GM12878 (cell line): ENCODE results near the gene NFATC1. TPM values are rescaled to one million over a fixed set of nuclear protein-coding genes. Genes with fewer than 3 reads are reported as not detected.

Source experiments
- ATAC-seq: fragments of 200-7000 bp; cut with Tn5 transposase; 3 replicates; pipeline ENCODE4 v1.9.1; 2020; ENCODE audit warnings: mild to moderate bottlenecking, moderate library complexity
- BruUV-seq: library from RNA; stranded (reverse); fragments of 400-500 nt; replicated peaks from 2 replicates; lab custom pipeline; 2021; lab: Mats Ljungman, UMichigan
- CTCF ChIA-PET: fragments of 300-600 bp; sonication (Branson Sonifier 250); formaldehyde crosslinking; extraction: SDS; loops from one replicate; lab custom pipeline; 2021; ENCODE audit warnings: inconsistent platforms; lab: Yijun Ruan, JAX
- POLR2A ChIA-PET: fragments of 350-600 bp; formaldehyde crosslinking; extraction: SDS; loops from one replicate; lab custom pipeline; 2021; ENCODE audit warnings: inconsistent platforms; lab: Charles Lee
- RAD21 ChIA-PET: fragments of 300-600 bp; sonication (Branson Sonifier 250); formaldehyde crosslinking; loops from one replicate; lab custom pipeline; 2023; ENCODE audit warnings: antibody characterized with exemption; ENCODE audit not compliant: unreplicated experiment; lab: Charles Lee
- SMC1A ChIA-PET: fragments of 300-600 bp; sonication (Branson Sonifier 250); formaldehyde crosslinking; loops from one replicate; lab custom pipeline; 2023; ENCODE audit not compliant: unreplicated experiment, uncharacterized antibody; lab: Charles Lee
- DNase-seq: peaks from one replicate; pipeline ENCODE4 v3.0.0-alpha.2; 2011; ENCODE audit warnings: low read depth, low spot score
- FAIRE-seq: peaks from 3 replicates; lab custom pipeline; 2011; peaks lifted over from hg19 to GRCh38; lab: Jason Lieb, UNC
- H2AFZ ChIP-seq: 2 replicates; pipeline ENCODE4 v1.6.0; 2011; ENCODE audit warnings: low read depth, low read length, control low read depth; ENCODE audit not compliant: control insufficient read depth
- H3K27ac ChIP-seq: 2 replicates; pipeline ENCODE4 v1.5.1; 2011; ENCODE audit warnings: control low read depth; ENCODE audit not compliant: control insufficient read depth, insufficient read depth
- H3K27me3 ChIP-seq, 2 experiments: replicated peaks in 1 of 2; 2 replicates each; pipeline versions ENCODE4 v1.6.0 to v1.6.1; 2011; ENCODE audit warnings: low read length in 1 of 2; ENCODE audit not compliant: control insufficient read depth in 2 of 2, insufficient read depth in 2 of 2
- H3K36me3 ChIP-seq, 2 experiments: 2 replicates each; pipeline ENCODE4 v1.5.1; 2011; ENCODE audit warnings: low read length in 1 of 2; ENCODE audit not compliant: control insufficient read depth in 2 of 2, insufficient read depth in 2 of 2
- H3K4me1 ChIP-seq: 2 replicates; pipeline ENCODE4 v1.6.1; 2011; ENCODE audit warnings: mild to moderate bottlenecking, low read length, moderate library complexity, mixed read lengths; ENCODE audit not compliant: control insufficient read depth, insufficient read depth
- H3K4me2 ChIP-seq: 2 replicates; pipeline ENCODE4 v1.6.0; 2011; ENCODE audit warnings: control low read depth; ENCODE audit not compliant: control insufficient read depth, insufficient read depth
- H3K4me3 ChIP-seq: fragments of 200-600 bp; sonication (generic); 2 replicates; pipeline ENCODE4 v1.5.1; 2016
- H3K79me2 ChIP-seq: 2 replicates; pipeline ENCODE4 v1.6.0; 2011; ENCODE audit warnings: low read length; ENCODE audit not compliant: control insufficient read depth, insufficient read depth
- H3K9ac ChIP-seq: 2 replicates; pipeline ENCODE4 v1.8.0; 2011; ENCODE audit warnings: low read length, control low read depth, mixed read lengths; ENCODE audit not compliant: control insufficient read depth, insufficient read depth
- H3K9me3 ChIP-seq: replicated peaks from 3 replicates; pipeline ENCODE4 v1.5.1; 2011; ENCODE audit warnings: mild to moderate bottlenecking, low read length; ENCODE audit not compliant: control insufficient read depth, insufficient read depth
- H4K20me1 ChIP-seq: 2 replicates; pipeline ENCODE4 v1.6.0; 2011; ENCODE audit not compliant: control insufficient read depth, insufficient read depth
- IKZF1 ChIP-seq: fragments of 450-650 bp; conservative IDR thresholded peaks from 2 replicates; pipeline ENCODE4 v1.6.1; 2017; ENCODE audit warnings: antibody characterized with exemption, mild to moderate bottlenecking
- LARP7 ChIP-seq: fragments of 450-650 bp; IDR thresholded peaks from 2 replicates; pipeline ENCODE4 v1.6.1; 2017; ENCODE audit warnings: mild to moderate bottlenecking
- NRF1 ChIP-seq: conservative IDR thresholded peaks from 2 replicates; pipeline ENCODE4 v1.6.1; 2011; ENCODE audit warnings: mild to moderate bottlenecking, low read depth, low read length, improper control_type of control experiment
- POLR2A ChIP-seq: IDR thresholded peaks from 2 replicates; pipeline ENCODE4 v1.6.1; 2011; ENCODE audit warnings: low read depth, mild to moderate bottlenecking, low read length
- POU2F2 ChIP-seq: IDR thresholded peaks from 3 replicates; pipeline ENCODE4 v1.6.1; 2011; ENCODE audit warnings: low read depth, mild to moderate bottlenecking, low read length, borderline replicate concordance
- WGBS: methylation state at CpG from one replicate; pipeline ENCODE4 v1.1.6; 2016; ENCODE audit warnings: low lambda C conversion rate; ENCODE audit not compliant: insufficient replicate concordance, insufficient coverage; ENCODE audit errors: missing lambda C conversion rate; 5-methylcytosine and 5-hydroxymethylcytosine counted together
- in situ Hi-C: fragments of 300-500 bp; cut with MboI; formaldehyde crosslinking; loops from 9 replicates; pipeline ENCODE4 v1.14.3; 2018; ENCODE audit warnings: mixed read lengths
- intact Hi-C: fragments of 100-400 bp; cut with micrococcal nuclease; formaldehyde crosslinking; loops from one replicate; pipeline ENCODE4 v1.14.2; 2022; ENCODE audit not compliant: unreplicated experiment
- polyA plus RNA-seq, 11 experiments: library from polyadenylated mRNA; depleted of rRNA in 4 of 11; unstranded in 6 of 11; stranded (reverse) in 5 of 11; fragments of >200 nt; fragmentation: Nextera tagmentation in 4 of 11; fragmentation: Illumina TruSeq in 1 of 11; extraction: Ambion mirVana in 4 of 11; extraction: Trizol in 1 of 11; gene quantifications; 1 replicate in 1 of 11; 2 replicates in 10 of 11; pipeline versions ENCODE4 v1.2.1 to v1.2.3, GENCODE V29; 2011 to 2016; ENCODE audit warnings: inconsistent platforms in 2 of 11, missing spikeins in 2 of 11, low read depth in 1 of 11
- total RNA-seq, 4 experiments: library from RNA; depleted of rRNA in 3 of 4; stranded (reverse); fragments of >200 nt in 3 of 4; fragmentation: Illumina TruSeq in 1 of 4; extraction: Trizol in 1 of 4; gene quantifications; 2 replicates each; pipeline versions ENCODE4 v1.2.1 to v1.2.3, GENCODE V29; 2013 to 2021
- TF ChIP-seq, protein P1 (sequence below): fragments of 450-650 bp; IDR thresholded peaks from 2 replicates; pipeline ENCODE4 v1.6.1; 2017; ENCODE audit warnings: borderline replicate concordance
- TF ChIP-seq, protein P2 (sequence below): IDR thresholded peaks from 2 replicates; pipeline ENCODE4 v1.6.1; 2012; ENCODE audit warnings: mild to moderate bottlenecking, low read depth, low read length
- TF ChIP-seq, protein P3 (sequence below): IDR thresholded peaks from 2 replicates; pipeline ENCODE4 v1.6.1; 2012; ENCODE audit warnings: low read length, inconsistent platforms
- TF ChIP-seq, protein P4 (sequence below): fragments of 450-650 bp; IDR thresholded peaks from 2 replicates; pipeline ENCODE4 v1.6.1; 2017; ENCODE audit warnings: mild to moderate bottlenecking
- TF ChIP-seq, protein P5 (sequence below): fragments of 450-650 bp; formaldehyde crosslinking; IDR thresholded peaks from 2 replicates; pipeline ENCODE4 v1.5.0; 2022; ENCODE audit warnings: mild to moderate bottlenecking, missing genetic modification characterization

NFATC1 gene
- total and polyA plus RNA-seq, 10 of the 15 experiments (the other 5 are each of a cell fraction or from before 2014, with no cell fraction given) = 0.84 to 20.8 (median 5.1) TPM

DNA sequence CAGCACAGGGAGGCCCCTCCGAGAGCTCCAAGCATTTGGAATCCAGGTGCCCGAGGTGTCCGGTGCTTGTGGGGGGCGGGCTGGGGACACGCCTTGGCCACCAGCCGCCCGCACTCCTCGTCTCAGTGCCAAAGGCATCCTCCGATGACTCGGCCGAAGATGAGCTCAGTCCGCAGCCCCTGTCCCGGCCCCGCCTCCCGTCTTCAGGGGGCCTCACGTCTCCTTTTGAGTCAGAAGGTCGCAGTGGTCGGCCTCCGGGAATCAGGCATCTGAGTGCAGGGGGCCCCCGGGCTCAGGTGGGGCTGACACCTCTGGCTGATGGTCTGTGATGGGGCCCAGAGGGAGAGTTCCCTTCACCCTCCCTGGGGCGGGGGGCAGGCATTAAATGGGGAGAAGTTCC, 74.8 kb downstream of the NFATC1 start (continued):
- TF ChIP-seq NRF1 = no peak

DNA sequence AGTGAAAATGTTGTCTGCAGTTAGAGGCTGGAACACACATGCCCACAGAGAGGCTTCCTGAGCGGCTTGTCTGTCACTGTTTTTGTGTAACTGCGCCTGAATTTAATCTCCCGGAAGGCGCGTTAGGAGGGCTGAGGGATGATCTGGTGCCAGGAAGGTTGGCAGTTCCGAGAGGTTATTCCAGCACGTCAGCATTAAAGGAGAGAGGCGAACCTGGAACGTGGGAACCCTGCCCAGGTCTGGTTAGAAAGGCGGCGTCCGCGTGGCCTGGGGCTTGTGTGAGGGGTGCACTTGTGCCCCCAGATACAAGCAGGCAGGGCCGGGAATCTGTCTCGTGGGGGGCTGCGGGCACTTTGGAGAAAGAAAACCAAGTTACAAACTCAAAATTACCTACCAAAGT, 75.3 kb downstream of the NFATC1 start:
- H3K9me3 ChIP-seq = peaks cover 2% of the 10 kb centered on the region; the same call in 1 of the 3 replicates
- ChIA-PET POLR2A (no interaction called here), SMC1A (no interaction called here), CTCF (no interaction called here), RAD21 (no interaction called here)
- H3K4me2 ChIP-seq = no peak overlapping the region
- no peaks in the 10 kb centered on the region for H3K79me2 ChIP-seq
- 96% methylated on average over 16 of the region's 16 CpGs for WGBS
- H4K20me1 ChIP-seq = no peaks in the 10 kb centered on the region
- H3K4me1 ChIP-seq = peaks cover 8% of the 10 kb centered on the region
- TF ChIP-seq, protein P1, sequence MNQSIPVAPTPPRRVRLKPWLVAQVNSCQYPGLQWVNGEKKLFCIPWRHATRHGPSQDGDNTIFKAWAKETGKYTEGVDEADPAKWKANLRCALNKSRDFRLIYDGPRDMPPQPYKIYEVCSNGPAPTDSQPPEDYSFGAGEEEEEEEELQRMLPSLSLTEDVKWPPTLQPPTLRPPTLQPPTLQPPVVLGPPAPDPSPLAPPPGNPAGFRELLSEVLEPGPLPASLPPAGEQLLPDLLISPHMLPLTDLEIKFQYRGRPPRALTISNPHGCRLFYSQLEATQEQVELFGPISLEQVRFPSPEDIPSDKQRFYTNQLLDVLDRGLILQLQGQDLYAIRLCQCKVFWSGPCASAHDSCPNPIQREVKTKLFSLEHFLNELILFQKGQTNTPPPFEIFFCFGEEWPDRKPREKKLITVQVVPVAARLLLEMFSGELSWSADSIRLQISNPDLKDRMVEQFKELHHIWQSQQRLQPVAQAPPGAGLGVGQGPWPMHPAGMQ = no peak
- TF ChIP-seq LARP7 (no peak), POLR2A (no peak), POU2F2 (no peak), IKZF1 (no peak)
- TF ChIP-seq, protein P2, sequence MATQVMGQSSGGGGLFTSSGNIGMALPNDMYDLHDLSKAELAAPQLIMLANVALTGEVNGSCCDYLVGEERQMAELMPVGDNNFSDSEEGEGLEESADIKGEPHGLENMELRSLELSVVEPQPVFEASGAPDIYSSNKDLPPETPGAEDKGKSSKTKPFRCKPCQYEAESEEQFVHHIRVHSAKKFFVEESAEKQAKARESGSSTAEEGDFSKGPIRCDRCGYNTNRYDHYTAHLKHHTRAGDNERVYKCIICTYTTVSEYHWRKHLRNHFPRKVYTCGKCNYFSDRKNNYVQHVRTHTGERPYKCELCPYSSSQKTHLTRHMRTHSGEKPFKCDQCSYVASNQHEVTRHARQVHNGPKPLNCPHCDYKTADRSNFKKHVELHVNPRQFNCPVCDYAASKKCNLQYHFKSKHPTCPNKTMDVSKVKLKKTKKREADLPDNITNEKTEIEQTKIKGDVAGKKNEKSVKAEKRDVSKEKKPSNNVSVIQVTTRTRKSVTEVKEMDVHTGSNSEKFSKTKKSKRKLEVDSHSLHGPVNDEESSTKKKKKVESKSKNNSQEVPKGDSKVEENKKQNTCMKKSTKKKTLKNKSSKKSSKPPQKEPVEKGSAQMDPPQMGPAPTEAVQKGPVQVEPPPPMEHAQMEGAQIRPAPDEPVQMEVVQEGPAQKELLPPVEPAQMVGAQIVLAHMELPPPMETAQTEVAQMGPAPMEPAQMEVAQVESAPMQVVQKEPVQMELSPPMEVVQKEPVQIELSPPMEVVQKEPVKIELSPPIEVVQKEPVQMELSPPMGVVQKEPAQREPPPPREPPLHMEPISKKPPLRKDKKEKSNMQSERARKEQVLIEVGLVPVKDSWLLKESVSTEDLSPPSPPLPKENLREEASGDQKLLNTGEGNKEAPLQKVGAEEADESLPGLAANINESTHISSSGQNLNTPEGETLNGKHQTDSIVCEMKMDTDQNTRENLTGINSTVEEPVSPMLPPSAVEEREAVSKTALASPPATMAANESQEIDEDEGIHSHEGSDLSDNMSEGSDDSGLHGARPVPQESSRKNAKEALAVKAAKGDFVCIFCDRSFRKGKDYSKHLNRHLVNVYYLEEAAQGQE = no peak
- TF ChIP-seq, protein P3, sequence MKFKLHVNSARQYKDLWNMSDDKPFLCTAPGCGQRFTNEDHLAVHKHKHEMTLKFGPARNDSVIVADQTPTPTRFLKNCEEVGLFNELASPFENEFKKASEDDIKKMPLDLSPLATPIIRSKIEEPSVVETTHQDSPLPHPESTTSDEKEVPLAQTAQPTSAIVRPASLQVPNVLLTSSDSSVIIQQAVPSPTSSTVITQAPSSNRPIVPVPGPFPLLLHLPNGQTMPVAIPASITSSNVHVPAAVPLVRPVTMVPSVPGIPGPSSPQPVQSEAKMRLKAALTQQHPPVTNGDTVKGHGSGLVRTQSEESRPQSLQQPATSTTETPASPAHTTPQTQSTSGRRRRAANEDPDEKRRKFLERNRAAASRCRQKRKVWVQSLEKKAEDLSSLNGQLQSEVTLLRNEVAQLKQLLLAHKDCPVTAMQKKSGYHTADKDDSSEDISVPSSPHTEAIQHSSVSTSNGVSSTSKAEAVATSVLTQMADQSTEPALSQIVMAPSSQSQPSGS = no peak
- TF ChIP-seq, protein P4, sequence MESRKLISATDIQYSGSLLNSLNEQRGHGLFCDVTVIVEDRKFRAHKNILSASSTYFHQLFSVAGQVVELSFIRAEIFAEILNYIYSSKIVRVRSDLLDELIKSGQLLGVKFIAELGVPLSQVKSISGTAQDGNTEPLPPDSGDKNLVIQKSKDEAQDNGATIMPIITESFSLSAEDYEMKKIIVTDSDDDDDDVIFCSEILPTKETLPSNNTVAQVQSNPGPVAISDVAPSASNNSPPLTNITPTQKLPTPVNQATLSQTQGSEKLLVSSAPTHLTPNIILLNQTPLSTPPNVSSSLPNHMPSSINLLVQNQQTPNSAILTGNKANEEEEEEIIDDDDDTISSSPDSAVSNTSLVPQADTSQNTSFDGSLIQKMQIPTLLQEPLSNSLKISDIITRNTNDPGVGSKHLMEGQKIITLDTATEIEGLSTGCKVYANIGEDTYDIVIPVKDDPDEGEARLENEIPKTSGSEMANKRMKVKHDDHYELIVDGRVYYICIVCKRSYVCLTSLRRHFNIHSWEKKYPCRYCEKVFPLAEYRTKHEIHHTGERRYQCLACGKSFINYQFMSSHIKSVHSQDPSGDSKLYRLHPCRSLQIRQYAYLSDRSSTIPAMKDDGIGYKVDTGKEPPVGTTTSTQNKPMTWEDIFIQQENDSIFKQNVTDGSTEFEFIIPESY = no peak
- TF ChIP-seq, protein P5, sequence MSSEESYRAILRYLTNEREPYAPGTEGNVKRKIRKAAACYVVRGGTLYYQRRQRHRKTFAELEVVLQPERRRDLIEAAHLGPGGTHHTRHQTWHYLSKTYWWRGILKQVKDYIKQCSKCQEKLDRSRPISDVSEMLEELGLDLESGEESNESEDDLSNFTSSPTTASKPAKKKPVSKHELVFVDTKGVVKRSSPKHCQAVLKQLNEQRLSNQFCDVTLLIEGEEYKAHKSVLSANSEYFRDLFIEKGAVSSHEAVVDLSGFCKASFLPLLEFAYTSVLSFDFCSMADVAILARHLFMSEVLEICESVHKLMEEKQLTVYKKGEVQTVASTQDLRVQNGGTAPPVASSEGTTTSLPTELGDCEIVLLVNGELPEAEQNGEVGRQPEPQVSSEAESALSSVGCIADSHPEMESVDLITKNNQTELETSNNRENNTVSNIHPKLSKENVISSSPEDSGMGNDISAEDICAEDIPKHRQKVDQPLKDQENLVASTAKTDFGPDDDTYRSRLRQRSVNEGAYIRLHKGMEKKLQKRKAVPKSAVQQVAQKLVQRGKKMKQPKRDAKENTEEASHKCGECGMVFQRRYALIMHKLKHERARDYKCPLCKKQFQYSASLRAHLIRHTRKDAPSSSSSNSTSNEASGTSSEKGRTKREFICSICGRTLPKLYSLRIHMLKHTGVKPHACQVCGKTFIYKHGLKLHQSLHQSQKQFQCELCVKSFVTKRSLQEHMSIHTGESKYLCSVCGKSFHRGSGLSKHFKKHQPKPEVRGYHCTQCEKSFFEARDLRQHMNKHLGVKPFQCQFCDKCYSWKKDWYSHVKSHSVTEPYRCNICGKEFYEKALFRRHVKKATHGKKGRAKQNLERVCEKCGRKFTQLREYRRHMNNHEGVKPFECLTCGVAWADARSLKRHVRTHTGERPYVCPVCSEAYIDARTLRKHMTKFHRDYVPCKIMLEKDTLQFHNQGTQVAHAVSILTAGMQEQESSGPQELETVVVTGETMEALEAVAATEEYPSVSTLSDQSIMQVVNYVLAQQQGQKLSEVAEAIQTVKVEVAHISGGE = no peak
- no peaks in the 10 kb centered on the region for H3K27me3 ChIP-seq
- DNase-seq (no peak), ATAC-seq (no peak), FAIRE-seq (no peak)
- no peaks in the 10 kb centered on the region; a peak in 1 of 4 replicates for H3K36me3 ChIP-seq
- in situ Hi-C loops (no loop called here), intact Hi-C loops (no loop called here)
- no peak overlapping the region for H3K4me3 ChIP-seq
- H3K9ac ChIP-seq = no peak overlapping the region
- H3K27ac ChIP-seq = no peak overlapping the region
- no TSS peak for BruUV-seq
- H2AFZ ChIP-seq = no peak overlapping the region
